HG02759 (cell line): Measurements from ENCODE around the gene DZANK1.
"Not testable (repeated sequence)": the region's sequence is repeated elsewhere in the genome, so short reads cannot be mapped to it uniquely, and the experiment has no call there.

ENCODE experiments used
- ATAC-seq: cut with Tn5 transposase; IDR thresholded peaks from one replicate; pipeline ENCODE4 v1.9.1; 2021; ENCODE audit warnings: mild to moderate bottlenecking, moderate library complexity; ENCODE audit not compliant: unreplicated experiment

DZANK1 gene

DNA sequence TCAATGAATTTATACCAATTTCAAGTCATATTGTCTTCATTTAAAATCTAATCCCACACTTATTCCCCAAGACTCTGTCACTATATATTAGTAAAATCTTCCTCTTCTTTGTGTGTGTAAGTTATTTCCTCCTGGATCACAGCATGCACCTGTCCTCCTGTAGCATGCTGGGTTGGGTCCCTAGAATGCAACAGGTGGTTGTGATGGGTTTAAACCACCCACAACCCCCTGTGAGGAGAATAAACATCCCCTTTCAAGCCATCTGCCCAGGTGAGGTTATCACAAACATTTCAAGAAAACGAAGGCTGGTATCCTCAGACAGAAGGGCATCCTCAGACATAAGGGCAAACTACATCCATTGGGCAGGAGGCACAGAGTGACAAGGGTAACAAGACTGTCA, 26.4 kb downstream of the DZANK1 start:
- ATAC-seq = no peak

DNA sequence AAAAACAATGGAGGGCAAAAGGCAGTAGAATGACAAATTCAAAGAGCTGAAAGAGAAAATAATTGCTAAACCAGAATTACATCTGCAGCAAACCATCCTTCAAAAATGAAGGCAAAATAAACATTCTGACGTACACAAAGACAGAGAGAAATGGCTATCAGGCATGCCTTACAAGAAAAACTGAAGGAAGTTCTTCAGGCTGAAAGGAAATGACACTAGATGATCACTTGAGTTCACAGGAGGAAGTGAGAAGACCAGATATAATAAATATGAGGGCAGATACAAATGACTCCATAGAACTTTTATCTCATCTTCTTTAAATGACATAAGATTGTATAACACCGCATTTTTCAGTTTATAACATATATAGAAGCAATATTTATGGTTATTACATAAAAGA, 30.0 kb downstream of the DZANK1 start:
- no peak for ATAC-seq

DNA sequence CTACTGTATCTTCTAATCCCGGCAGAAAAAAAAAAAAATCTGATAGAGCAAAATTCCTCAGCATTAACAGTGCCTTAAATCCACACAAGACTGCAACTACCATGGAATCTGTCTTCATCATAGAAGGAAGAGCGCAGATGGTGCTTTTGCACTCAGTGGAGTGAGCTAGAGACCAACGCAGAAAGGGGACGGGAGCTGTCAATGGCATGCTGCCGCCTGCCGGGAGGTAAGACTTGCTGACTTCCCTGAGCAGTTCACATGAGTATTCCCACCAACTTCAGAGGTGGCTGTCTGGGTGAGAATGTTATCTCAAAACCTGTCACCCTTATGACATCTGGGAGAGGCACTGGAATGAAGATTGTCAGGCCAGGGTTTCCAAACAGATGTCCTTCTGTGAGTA, 35.6 kb downstream of the DZANK1 start:
- ATAC-seq = no peak

DNA sequence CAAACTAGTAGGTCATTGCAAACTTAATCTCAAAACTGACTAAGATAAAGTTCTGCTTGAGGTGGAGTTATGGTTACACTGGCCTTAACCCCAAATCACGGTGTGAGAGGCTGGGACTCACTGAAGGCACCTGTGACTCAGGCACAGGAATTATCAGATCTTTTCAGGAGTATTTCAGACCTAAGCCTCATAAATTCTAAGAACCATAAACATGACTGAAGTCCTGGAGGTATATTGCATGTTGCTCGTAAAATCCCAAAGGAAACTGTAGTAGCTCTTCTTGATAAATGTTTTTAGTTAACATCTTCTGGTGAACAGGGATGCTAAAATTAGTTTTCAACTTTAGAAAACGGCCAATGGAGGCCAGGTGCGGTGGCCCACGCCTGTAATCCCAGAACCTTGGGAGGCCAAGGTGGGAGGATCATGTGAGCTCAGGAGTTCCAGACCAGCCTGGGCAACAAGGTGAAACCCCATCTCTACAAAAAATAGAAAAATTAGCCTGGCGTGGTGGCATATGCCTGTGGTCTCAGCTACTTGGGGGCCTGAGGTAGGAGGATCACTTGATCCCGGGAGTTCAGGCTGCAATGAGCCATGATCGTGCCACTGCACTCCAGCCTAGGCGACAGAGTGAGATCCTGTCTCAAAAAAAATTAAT, 36.5 kb downstream of the DZANK1 start:
- ATAC-seq = no peak

DNA sequence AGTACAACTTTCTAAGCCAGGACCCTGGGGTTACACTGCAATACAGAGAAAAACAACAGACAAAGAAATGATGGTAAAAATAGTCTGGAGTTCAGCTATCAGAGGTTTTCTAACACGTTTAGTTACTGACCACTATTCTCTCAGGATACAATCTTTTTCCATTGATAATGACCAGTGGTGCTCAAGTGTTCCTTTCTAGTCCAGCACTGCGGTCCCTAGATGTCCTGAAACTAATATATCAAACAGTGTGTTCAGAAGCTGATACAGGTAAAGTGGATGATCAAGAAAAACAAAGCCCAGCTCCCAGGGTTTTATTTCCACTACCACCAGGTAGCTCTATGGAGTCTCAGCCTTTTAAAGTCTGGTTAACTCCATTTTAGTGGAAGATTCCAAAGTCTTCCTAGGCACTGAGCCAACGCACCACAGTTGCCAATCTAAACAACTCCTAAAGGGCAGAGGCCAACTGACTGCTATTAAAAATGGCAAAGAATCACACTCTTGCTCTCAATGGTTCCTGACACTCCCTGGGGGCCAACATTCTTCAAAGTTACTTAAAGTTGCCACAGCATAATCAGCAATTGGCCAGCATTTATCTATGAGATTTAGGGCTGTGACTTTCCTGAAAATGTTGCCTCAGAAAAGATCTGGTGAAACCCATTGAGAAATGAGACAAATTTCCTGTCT, 38.2 kb downstream of the DZANK1 start:
- ATAC-seq = no peak

DNA sequence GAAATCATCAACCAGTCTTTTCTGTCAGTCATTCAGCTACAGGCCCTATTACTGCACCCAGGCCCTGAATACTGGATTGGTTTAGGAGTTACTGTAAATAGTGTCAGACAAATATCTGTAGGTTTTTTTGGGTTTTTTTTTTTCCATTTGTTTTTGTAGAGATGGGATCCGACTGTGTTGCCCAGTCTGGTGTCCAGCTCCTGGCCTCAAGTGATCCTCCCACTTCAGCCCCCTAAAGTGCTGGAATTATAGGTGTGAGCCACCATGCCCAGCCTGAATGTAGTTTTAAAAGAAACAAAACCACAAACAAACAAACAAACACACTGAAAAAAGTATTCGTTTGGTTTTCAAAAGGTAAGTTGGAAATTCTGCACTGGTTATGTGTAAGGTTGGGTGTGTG, 39.6 kb downstream of the DZANK1 start:
- no peak for ATAC-seq

DNA sequence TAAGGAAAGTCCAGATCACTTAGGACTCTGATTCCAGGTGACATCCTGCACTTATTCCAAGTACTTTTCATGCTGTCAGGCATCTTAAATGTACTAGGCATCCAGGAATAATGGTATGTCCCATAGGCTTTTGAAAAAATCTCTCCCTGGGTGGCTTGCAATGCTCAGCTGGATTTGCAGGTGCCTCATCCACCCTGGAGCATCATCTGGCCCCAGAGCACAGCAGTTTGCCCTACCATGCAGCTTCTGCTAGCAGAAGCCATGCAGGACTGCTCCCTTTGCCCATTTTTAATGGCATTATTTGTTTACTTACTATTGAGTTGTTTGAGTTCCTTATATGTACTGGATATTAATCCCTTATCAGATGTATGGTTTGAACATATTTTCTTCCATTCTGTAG, 45.2 kb downstream of the DZANK1 start:
- no peak for ATAC-seq

DNA sequence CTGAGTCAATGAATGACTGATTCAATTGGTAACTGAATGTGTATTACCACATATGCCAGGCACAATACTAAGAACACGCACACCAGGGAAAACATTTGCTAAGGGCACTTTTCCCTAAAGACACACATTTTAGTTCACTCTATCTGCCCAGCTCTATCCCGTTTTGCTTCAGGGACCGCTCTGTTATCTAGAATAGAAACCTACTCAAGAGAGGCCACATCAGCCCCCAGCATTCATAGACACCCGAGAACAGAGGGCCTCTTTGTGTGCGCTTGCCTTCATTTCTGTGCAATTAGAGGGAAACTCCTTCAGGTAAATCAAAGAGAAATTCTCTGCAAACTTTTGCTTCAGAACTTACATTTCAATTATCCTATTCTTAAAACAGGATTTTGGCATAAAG, 50.3 kb downstream of the DZANK1 start:
- ATAC-seq = no peak

DNA sequence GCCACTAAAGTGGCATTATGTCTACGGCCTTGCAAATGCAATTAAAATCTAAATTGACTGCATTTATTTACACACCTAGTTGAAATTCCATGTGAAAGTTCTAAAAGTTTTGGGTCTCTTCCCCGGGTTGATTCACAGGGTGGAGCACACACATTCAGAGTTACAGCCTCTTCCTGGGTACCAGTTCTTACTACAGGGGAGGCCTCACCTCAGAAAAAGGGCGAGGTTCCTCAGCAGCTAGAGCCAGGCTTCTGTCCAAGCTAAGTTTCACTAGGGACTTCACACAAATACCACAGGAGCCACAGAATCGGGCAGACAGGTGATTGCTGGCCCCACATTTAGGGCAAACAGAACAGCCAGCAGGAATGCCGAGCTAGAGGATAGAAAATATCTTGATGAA, 52.7 kb downstream of the DZANK1 start:
- ATAC-seq = no peak

DNA sequence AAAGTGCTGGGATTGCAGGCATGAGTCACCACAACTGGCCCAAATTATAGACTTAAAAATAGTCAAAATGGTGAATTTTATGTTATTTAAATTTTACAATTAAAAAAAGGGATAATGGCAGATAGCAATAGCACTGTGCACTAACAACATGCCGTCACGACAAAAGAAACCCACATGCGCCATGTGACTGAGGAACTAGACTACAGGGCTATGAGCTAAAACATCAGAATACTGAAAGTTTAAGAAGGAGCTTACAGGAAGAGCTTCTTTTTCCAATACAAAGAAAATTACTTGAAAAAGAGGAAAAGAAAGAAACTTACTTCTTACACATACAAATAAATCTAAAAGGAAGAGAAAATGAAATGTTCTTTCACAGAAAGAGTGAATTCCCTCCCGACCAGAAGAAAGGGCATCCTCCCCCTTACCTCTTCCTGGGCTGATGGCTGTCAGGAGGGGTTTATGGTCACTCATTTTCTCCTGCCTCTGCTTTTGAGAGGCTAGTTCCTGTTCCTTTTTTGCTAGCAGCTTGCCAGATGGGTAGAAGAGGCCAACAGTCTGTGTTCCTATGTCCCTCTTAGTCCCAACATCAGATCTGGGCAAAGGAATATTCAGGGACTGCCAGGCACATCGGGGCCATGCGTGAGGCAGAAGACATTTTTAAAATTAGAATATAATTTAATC, 54.5 kb downstream of the DZANK1 start:
- ATAC-seq = peak; percentile 40

DNA sequence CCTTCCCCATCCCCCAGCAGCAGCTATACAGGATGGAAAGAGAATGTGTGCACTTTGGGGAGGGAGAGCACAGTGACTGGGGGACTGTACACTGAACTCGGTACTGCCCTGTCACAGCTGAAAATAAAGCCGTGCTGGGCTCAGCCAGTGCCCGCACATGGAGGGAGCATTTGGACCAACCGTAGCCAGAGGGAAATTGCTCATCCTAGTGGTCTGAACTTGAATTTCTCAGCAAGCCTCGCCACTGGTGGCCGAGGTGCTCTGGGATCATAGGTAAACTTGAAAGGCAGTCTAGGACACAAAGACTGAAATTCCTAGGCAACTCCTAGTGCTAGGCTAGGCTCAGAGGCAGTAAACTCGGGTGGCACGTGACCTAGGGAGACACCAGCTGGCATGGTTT, 61.0 kb downstream of the DZANK1 start:
- ATAC-seq = no peak

DNA sequence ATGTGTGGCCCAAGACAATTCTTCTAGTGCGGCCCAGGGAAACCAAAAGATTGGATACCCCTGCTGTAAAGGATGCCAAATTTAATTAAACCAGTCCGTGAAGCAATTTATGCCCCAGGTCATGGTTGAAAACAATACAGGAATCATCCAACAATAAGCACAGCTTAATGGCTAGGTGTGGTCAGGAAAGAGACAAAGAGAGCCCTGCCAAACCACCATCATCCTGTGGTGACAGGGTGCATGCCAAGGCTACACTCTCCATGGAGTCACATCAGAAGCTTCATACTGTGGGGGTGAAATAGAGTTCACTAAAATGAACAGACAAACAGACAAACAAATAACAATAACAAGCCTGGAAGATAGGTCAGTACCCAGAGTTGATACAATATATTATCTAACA, 62.7 kb downstream of the DZANK1 start:
- no peak for ATAC-seq

DNA sequence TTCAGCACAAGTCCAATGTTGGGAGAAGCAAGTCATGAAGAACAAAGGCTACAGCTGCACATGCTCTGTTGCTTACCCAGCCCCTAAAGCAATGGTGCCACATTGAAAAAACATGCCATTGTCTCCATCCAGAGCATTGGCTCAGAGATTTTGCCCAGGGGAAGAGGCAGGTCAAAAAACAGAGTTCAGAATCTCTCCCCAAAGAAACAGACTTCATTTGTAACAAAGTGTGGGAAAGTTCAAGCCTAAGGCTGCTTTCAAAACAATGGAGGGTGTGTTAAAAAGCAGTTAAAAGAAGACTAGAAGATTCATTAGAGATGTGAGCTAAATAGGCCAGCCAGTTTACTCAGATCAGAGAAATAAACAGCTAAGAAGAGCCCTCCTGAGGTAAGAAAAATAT, 63.6 kb downstream of the DZANK1 start:
- ATAC-seq = no peak

DNA sequence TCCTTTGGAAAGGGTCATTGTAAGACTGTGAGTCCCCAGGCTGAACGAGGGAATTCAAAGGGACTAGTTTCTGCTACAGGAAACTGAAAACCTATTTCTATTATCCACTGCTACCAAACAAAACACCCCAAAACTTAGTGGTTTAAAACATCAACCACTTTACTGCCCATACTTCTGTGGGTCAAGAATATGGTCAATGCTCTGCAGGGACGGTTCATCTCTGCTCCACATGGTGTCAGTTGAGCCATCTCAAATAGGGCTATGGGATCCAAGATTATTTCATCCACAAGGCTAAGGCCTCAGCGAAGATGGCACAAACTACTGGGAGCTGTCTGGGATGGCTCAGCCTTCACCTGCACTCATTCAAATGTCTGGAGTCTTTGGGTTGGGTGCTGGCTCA, 65.5 kb downstream of the DZANK1 start:
- no peak for ATAC-seq

DNA sequence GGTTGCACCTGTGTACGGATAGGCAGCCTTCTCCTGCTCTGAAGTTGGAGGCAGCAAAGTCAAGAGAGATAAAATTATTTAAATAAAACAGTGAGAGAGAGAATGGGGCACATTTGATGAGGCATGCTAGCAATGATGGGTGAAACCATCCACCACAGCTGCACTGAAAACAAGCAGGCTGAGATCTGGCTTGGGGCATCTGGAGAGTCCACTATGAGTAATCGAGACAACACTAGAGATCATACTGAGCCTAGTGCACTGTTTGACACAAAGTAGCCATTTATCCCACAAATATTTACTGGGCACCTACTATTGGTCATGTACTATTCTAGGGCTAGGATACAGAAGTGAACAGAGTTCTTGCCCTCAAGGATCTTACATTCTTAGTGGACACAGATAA, 66.4 kb downstream of the DZANK1 start:
- ATAC-seq = no peak

DNA sequence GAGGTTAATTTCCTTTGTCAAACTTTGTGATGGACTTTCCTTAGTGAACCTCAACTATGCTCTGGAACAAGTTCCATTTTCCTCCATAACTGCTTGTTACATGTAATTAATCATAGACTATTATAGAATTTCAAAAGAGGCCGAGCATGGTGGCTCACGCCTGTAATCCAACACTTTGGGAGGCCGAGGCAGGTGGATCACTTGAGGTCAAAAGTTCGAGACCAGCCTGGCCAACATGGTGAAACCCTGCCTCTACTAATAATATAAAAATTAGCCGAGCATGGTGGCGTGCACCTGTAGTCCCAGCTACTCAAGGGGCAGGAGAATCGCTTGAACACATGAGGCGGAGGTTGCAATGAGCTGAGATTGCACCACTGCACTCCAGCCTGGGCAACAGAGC, 68.1 kb downstream of the DZANK1 start:
- not testable (repeated sequence) for ATAC-seq

DNA sequence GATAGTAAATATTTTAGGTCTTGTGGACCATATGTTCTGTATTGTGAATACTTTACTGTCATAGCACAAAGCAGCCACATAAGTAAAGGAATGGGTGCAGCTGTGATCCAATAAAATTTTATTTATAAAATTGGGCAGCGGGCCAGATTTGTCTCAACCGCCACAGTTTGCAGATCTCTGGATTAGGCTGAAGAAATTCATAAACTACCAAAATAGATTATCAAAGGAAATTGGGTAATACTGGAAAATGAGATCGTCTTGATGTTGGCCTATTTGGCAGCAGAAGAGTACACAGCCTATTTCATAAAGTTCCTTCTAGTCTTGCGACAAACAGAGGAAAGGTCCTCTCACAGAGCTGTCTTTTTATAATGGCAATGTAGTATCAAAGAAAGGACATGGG, 69.8 kb downstream of the DZANK1 start:
- ATAC-seq = no peak

DNA sequence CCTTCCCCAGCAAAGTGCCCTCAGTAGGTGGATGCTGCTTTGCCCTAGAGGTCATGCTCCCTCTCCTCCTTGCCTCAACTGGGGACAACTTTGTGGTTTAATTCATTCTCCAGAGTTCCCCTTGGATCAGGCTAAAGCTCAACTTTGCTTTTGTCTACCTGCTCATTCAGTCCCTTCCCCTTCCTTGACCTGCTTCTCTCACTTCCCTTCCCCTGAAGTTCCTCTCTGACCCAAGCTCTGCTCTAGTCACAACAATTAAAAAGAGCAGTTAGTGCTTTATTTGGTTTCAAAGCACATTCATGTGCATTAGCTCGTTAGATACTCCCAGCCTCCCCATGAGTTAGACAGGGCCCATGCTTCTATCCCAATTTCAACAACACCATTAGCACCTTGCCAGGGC, 71.3 kb downstream of the DZANK1 start:
- no peak for ATAC-seq

DNA sequence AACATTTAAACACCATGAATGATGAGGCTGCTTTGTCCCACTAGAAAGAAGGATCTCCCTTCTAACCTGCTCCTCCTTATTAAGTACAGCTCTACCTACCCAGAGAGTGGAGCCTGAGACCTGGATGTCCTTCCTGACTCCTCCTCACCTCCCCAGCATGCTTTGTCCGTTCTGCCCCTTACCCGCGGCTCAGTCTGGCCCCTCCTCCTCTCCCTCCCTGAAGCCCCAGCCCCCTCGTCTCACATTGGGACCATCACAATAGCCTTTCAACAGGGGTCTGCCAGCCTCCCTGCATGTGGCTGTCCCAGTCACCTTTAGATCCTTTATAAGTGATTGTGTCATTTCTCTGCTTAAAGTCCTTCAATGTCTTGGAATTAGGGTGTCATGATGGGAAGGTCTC, 72.5 kb downstream of the DZANK1 start:
- ATAC-seq = no peak

DNA sequence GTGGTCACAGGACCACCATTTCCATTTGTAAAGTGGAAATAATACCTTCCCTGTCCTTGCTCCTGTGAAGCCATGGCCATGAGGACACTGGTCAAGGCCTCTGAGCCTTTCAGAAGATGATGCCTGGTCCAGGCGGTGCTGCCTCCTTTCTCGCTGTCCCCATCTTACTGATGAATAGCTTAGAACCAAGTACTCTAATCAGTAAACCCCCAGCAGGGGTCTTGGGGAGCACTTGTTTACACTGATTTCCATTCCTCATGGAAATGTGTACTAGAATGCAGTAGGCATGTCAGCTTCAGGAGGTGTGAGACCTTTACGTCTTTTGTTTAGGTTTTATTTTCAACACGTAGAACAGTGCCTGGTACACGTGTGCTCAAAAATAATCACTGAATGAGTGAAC, 75.1 kb downstream of the DZANK1 start:
- ATAC-seq = no peak

DNA sequence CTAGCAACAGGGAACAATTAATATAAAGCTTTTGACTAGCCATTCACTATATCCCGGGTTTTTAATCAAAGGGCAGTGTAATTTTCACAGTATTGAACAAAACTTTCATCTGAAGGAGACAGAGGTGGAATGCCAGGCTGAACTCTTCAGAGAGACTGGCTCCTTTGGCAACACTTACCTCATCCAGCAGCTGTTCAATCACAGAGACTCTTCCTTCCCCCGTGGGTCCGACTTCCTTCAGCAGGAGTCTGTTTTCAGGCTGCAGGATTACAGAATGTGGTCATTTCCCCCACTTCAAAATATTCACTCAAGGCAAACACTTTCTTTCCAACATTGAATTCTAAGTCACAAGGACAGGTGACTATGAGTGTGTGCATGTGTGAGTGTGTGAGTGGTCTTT, 76.6 kb downstream of the DZANK1 start:
- no peak for ATAC-seq

DNA sequence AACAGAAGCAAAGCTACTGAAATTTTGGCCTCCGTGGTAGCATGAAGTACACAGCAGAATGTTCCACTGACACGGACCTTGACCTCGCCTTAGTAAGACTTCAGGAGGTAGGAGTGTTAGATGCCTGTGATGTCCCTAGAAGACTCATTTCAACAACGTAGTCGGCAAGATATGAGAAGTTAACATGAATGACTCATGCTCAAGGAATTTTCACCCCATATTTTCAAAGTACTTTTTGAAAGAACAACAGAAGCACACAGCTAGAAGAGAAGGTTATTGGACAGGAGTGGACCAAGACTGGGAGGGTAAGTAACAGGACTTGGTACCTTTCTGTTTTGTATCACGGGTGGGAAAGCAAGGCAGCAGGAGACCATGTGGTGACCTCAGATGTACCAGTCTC, 78.0 kb downstream of the DZANK1 start:
- no peak for ATAC-seq
